ENCODE results near the gene DIP2C.

DNA sequence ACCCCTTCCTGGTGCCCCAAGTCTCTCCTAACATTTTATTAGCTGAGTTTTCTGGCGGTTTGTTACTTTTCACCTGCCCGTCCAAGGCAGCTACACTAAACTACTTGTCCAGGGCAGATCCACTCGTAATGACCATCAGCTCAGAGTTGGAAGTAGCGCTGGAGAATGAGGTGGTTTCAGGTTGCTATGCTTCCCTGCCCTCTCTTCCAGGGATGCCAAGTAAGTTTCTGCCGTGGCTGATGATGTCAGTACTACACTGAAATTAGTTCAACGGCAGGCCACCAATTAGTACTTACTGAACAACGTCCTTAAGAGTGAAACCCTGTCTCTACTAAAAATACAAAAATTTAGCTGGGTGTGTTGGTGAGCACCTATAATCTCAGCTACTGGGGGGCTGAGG, 55.2 kb downstream of the DIP2C start:
- TF ChIP-seq CTCF (conservative IDR thresholded peaks at IDR 0.05 in 1 of 2, IDR thresholded peaks at IDR 0.05 in 1 of 2; ENCODE audit: extremely low read depth in 1 of 2, insufficient read depth in 1 of 2, low read depth in 1 of 2, low read length in 2 of 2) (no peak), EZH2 (IDR thresholded peaks at IDR 0.05; ENCODE audit: borderline replicate concordance, low read length) (no peak)

All from mammary epithelial cell (primary cell).